HG03159 (cell line): ENCODE measurements around the gene WNT7B.

ENCODE experiments used
- ATAC-seq: cut with Tn5 transposase; IDR thresholded peaks from one replicate; pipeline ENCODE4 v1.9.1; 2021; ENCODE audit warnings: mild to moderate bottlenecking, moderate library complexity; ENCODE audit not compliant: unreplicated experiment

WNT7B gene

GRCh38 chr22:45960477-45961386 is 16.2 kb downstream of the WNT7B start:
- ATAC-seq = no peak

GRCh38 chr22:45959719-45960476 is 17.1 kb downstream of the WNT7B start:
- ATAC-seq = no peak

GRCh38 chr22:45958971-45959370 is 18.0 kb downstream of the WNT7B start:
- no peak for ATAC-seq

- no peak for ATAC-seq
Observed at GRCh38 chr22:45957826-45958225, 19.1 kb downstream of the WNT7B start.

GRCh38 chr22:45953178-45953577 is 23.8 kb downstream of the WNT7B start:
- no peak for ATAC-seq

GRCh38 chr22:45952553-45952952 is 24.4 kb downstream of the WNT7B start:
- ATAC-seq = no peak

GRCh38 chr22:45952151-45952550 is 24.8 kb downstream of the WNT7B start:
- no peak for ATAC-seq

- no peak for ATAC-seq
Observed at GRCh38 chr22:45949891-45950290, 27.1 kb downstream of the WNT7B start.

- no peak for ATAC-seq
Observed at GRCh38 chr22:45949258-45949870, 27.6 kb downstream of the WNT7B start.

- no peak for ATAC-seq
Observed at GRCh38 chr22:45948081-45948648, 28.8 kb downstream of the WNT7B start.

GRCh38 chr22:45946805-45947600 is 30.0 kb downstream of the WNT7B start:
- no peak for ATAC-seq

- ATAC-seq = no peak
Observed at GRCh38 chr22:45945621-45946106, 31.3 kb downstream of the WNT7B start.

GRCh38 chr22:45942787-45943493 is 34.0 kb downstream of the WNT7B start:
- no peak for ATAC-seq

GRCh38 chr22:45942344-45942743 is 34.6 kb downstream of the WNT7B start:
- no peak for ATAC-seq

GRCh38 chr22:45938913-45939312 is 38.0 kb downstream of the WNT7B start:
- no peak for ATAC-seq

GRCh38 chr22:45937960-45938359 is 39.0 kb downstream of the WNT7B start:
- no peak for ATAC-seq

GRCh38 chr22:45935573-45935972 is 41.4 kb downstream of the WNT7B start:
- no peak for ATAC-seq

GRCh38 chr22:45934659-45935341 is 42.2 kb downstream of the WNT7B start:
- ATAC-seq = no peak

GRCh38 chr22:45934168-45934564 is 42.8 kb downstream of the WNT7B start:
- ATAC-seq = no peak
